ENCODE measurements around the gene MAGI3. TPM values are rescaled to one million over a fixed set of nuclear protein-coding genes. Genes with fewer than 3 reads are reported as not detected.
A peak's percentile ranks its signal among the peaks of the same experiment; 100 is the strongest.

MAGI3 gene
- polyA plus RNA-seq (2011; rRNA removed), result 1.9 and 2.4 TPM in 2 replicates
- polyA minus RNA-seq (2011; rRNA and poly(A)+ RNA removed), result 3.6 and 6.1 TPM in 2 replicates

DNA sequence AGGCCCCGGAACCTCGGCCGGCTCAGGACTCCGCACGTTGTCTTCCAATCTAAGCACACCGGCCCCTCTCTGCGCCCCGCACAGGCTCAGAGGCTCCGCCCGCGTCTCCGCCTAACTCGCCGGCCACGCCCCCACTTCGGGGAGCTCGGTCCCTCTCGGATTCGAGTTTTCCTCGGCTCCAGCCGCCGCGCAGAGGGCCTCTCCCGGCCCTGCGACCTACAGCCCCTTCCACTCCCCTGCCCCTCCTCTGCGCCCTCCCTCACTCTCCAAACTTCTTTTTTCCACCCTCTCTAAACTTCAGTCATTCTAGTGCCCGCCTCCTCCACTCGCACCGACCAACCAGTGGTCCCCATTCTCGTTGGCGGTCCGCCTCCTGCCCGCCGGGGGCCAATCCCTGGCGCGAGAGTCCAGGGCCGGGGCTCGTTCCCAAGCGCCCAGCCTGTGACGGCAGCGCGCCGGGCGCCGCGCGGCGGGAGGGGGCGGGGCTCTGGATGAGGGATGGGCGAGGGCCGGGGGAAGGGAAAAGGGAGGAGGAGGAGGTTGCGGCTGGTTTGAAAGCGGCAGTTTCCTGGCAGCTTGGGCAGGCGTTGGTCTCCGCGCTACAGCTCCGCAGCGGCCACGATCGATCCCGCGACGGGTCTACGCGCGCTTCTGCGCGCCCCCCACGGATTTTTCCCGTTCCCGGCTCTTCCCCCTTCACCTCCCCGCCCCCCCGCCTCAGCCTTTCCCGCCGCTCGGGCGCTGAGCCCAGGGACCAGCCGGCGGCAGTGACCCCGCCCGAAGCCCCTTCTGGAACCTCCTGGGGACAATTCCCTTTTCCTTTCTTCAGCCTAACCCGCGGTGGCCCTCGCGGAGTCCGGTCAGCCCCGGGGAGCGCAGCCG is at the start of gene MAGI3:
TSS of gene MAGI3 (plus strand) at position 563 of the 882 bp plus-strand sequence. CDS start 519 bp downstream, outside the sequence.
- Histone ChIP-seq H3K36me3 (ENCODE audit: control insufficient read depth, insufficient read depth, low read length) (no peaks in the 10 kb centered on the region), H3K27me3 (ENCODE audit: control insufficient read depth, insufficient read depth, low read length) (no peaks in the 10 kb centered on the region), H3K4me3 (ENCODE audit: low read depth, low read length) (peak within 1 kb of the TSS; percentile 91)
- POLR2A ChIA-PET, result interaction anchor here (0.6 to 1.0 kb wide), 2 partner anchors 26 to 370 kb away, joined by 4 to 5 read pairs; no protein-coding TSS in a partner anchor
- DNase-seq (ENCODE audit: low read depth), result peak; percentile 90
- CTCF ChIA-PET, result interaction anchor here (1.0 kb wide), 1 partner anchor 18 kb away, joined by 3 read pairs; no protein-coding TSS in a partner anchor
- TF ChIP-seq, protein P1, sequence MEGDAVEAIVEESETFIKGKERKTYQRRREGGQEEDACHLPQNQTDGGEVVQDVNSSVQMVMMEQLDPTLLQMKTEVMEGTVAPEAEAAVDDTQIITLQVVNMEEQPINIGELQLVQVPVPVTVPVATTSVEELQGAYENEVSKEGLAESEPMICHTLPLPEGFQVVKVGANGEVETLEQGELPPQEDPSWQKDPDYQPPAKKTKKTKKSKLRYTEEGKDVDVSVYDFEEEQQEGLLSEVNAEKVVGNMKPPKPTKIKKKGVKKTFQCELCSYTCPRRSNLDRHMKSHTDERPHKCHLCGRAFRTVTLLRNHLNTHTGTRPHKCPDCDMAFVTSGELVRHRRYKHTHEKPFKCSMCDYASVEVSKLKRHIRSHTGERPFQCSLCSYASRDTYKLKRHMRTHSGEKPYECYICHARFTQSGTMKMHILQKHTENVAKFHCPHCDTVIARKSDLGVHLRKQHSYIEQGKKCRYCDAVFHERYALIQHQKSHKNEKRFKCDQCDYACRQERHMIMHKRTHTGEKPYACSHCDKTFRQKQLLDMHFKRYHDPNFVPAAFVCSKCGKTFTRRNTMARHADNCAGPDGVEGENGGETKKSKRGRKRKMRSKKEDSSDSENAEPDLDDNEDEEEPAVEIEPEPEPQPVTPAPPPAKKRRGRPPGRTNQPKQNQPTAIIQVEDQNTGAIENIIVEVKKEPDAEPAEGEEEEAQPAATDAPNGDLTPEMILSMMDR (IDR thresholded peaks at IDR 0.05; ENCODE audit: insufficient read depth, low read depth, low read length), result no peak

DNA sequence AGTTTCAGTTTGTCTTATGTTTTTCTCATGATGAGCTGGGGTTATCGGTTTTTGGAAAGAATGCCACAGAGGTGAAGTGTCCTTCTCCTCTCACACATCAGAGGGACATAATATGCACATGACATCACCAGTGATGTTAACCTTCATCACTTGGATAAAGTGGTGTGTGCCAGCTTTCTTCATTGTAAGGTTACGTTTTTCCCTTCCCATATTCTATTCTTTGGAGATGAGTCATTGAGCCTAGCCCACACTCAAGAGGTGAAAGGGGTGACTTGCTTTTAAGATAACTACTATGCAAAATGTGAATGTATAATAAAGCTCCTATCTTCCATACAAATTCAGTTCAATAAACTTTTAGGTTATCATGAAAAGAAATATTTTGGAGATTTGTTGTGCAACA is 36.7 kb upstream of the MAGI3 start:
- Histone ChIP-seq H3K27me3 (ENCODE audit: control insufficient read depth, insufficient read depth, low read length) (no peaks in the 10 kb centered on the region), H3K4me3 (ENCODE audit: low read depth, low read length) (no peak overlapping the region), H3K36me3 (ENCODE audit: control insufficient read depth, insufficient read depth, low read length) (no peaks in the 10 kb centered on the region)
- ChIA-PET POLR2A (no interaction called here), CTCF (no interaction called here)
- TF ChIP-seq, protein P1 (IDR thresholded peaks at IDR 0.05; ENCODE audit: insufficient read depth, low read depth, low read length), result no peak
- no peak for DNase-seq (ENCODE audit: low read depth)

- ChIA-PET POLR2A (no interaction called here), CTCF (no interaction called here)
- Histone ChIP-seq H3K4me3 (ENCODE audit: low read depth, low read length) (no peak overlapping the region), H3K36me3 (ENCODE audit: control insufficient read depth, insufficient read depth, low read length) (no peaks in the 10 kb centered on the region), H3K27me3 (ENCODE audit: control insufficient read depth, insufficient read depth, low read length) (peaks cover 4% of the 10 kb centered on the region; the same call in 1 of the 2 replicates)
- TF ChIP-seq, protein P1 (IDR thresholded peaks at IDR 0.05; ENCODE audit: insufficient read depth, low read depth, low read length), result no peak
- DNase-seq (ENCODE audit: low read depth), result no peak
Observed at GRCh38 chr1:113363935-113364334, 26.4 kb upstream of the MAGI3 start.

DNA sequence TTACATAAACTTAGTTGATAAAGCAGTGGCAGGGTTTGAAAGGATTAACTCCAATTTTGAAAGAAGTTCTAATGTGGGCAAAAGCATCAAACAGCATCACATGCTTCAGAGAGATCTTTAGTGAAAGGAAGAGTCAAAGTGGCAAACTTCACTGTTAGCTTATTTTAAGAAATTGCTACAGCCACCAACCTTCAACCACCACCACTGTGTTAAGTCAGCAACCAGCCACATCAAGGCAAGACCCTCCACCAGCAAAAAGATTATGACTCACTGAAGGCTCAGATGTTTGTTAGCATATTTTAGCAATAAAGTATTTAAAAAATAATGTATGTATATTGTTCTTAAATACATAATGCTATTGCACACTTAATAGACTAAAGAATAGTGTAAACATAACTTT is 21.3 kb upstream of the MAGI3 start:
- TF ChIP-seq, protein P1 (IDR thresholded peaks at IDR 0.05; ENCODE audit: insufficient read depth, low read depth, low read length), result no peak
- Histone ChIP-seq H3K27me3 (ENCODE audit: control insufficient read depth, insufficient read depth, low read length) (peaks cover 4% of the 10 kb centered on the region; the same call in 1 of the 2 replicates), H3K4me3 (ENCODE audit: low read depth, low read length) (no peak overlapping the region), H3K36me3 (ENCODE audit: control insufficient read depth, insufficient read depth, low read length) (no peaks in the 10 kb centered on the region)
- CTCF ChIA-PET, result no interaction called here
- no peak for DNase-seq (ENCODE audit: low read depth)
- POLR2A ChIA-PET, result no interaction called here

DNA sequence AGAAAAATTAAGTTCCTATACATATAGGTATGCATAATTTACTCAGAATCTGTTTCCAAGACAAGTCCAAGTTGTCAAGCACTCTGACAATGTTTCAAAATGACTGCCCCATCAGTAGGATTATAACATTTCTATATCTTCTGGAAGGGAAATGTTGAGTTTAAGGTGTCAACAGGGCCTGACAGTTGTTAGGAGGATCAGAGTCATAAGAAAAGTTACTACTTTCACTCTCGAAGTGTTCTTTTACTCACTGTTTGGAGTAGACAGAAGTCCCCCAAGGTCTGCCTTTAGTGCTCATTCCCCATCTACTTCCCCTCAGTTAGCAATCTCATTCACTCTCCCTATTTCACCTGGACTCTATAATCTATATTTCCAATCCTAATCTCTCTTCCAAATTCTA is 20.6 kb upstream of the MAGI3 start:
- TF ChIP-seq, protein P1 (IDR thresholded peaks at IDR 0.05; ENCODE audit: insufficient read depth, low read depth, low read length), result no peak
- CTCF ChIA-PET, result no interaction called here
- DNase-seq (ENCODE audit: low read depth), result no peak
- no peak overlapping the region for H3K4me3 ChIP-seq (ENCODE audit: low read depth, low read length)
- peaks cover 4% of the 10 kb centered on the region; the same call in 1 of the 2 replicates for H3K27me3 ChIP-seq (ENCODE audit: control insufficient read depth, insufficient read depth, low read length)
- POLR2A ChIA-PET, result no interaction called here
- H3K36me3 ChIP-seq (ENCODE audit: control insufficient read depth, insufficient read depth, low read length), result no peaks in the 10 kb centered on the region
